Measurements from ENCODE around the gene TBCE.

GRCh38 chr1:235417086-235417697, 50.0 kb downstream of the TBCE start:
- peak; percentile 84 for TF ChIP-seq CTCF (IDR thresholded peaks at IDR 0.05; ENCODE audit: poor library complexity, severe bottlenecking)
- no peak for TF ChIP-seq TAF1 (IDR thresholded peaks at IDR 0.05; ENCODE audit: low read depth)
- no peak for TF ChIP-seq REST (IDR thresholded peaks at IDR 0.05; ENCODE audit: borderline replicate concordance)
- TF ChIP-seq MXI1 (conservative IDR thresholded peaks at IDR 0.05; ENCODE audit: poor library complexity, severe bottlenecking): no peak
- peak; percentile 80 for TF ChIP-seq RAD21 (conservative IDR thresholded peaks at IDR 0.05)
- TF ChIP-seq POLR2AphosphoS5 (IDR thresholded peaks at IDR 0.05): no peak
- TF ChIP-seq EZH2 (IDR thresholded peaks at IDR 0.05; ENCODE audit: borderline replicate concordance, insufficient read depth, low read length, poor library complexity, severe bottlenecking): no peak
- TF ChIP-seq SMC3 (conservative IDR thresholded peaks at IDR 0.05; ENCODE audit: poor library complexity): peak; percentile 85

All from neural cell (in vitro differentiated cells).